Subcutaneous adipose tissue (tissue), 4 donors: ENCODE data around the gene IL1RAPL1. TPM values are rescaled to one million over a fixed set of nuclear protein-coding genes. Genes with fewer than 3 reads are reported as not detected.

ENCODE experiments used
- total RNA-seq, 4 donors: library from RNA; depleted of rRNA; stranded (reverse); fragments of >200 nt; gene quantifications; one replicate each; pipeline ENCODE4 v1.1.0, GENCODE V29; 2016
- TF ChIP-seq, protein P1 (sequence below): fragments of 450-650 bp; IDR thresholded peaks from one replicate; pipeline ENCODE4 v1.5.1; 2016; ENCODE audit warnings: low read depth, mild to moderate bottlenecking, control low read depth, antibody characterized with exemption, moderate library complexity

Gene IL1RAPL1
- total RNA-seq, 4 donors from 2014 or later, result 0.66 TPM; not detected in 3

DNA sequence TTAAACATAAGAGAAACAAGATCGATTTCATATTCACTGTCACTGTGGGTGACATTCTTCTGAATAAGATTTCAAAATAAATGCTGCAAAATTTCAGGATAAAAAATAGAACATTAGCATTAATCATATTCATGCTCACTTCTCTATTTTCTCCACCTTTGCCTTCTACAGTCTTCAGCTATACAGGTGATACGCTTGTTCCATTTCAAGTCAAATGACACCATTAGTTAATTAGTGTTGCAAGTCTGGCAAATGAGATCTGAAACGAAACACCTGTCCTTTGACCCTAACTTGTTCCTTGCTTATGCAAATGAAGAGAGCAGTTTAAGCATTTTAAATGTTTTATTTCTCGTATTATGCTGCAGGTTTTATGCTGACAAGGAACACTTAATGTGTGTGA is 960.6 kb downstream of the IL1RAPL1 start:
- TF ChIP-seq, protein P1, sequence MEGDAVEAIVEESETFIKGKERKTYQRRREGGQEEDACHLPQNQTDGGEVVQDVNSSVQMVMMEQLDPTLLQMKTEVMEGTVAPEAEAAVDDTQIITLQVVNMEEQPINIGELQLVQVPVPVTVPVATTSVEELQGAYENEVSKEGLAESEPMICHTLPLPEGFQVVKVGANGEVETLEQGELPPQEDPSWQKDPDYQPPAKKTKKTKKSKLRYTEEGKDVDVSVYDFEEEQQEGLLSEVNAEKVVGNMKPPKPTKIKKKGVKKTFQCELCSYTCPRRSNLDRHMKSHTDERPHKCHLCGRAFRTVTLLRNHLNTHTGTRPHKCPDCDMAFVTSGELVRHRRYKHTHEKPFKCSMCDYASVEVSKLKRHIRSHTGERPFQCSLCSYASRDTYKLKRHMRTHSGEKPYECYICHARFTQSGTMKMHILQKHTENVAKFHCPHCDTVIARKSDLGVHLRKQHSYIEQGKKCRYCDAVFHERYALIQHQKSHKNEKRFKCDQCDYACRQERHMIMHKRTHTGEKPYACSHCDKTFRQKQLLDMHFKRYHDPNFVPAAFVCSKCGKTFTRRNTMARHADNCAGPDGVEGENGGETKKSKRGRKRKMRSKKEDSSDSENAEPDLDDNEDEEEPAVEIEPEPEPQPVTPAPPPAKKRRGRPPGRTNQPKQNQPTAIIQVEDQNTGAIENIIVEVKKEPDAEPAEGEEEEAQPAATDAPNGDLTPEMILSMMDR, result no peak

DNA sequence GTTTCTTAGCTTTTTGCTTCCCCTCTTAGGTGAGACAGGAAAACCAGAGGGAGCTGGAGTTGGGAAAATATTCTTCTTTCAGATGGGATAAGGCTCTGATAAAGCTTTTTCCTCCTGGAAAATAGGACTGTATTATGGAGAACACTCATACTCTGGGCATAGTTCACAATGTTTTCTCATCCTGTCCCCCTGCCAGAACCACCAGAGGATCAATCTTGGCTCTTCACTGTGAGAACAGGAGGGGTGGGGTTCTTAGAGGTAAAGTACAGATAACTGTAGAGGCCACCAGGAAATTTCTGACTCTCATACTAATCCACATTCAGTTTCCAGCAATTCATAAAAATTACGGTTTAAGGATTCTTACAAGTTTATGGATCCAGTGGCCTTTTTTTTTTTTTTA is 966.3 kb downstream of the IL1RAPL1 start:
- TF ChIP-seq, protein P1, result no peak

DNA sequence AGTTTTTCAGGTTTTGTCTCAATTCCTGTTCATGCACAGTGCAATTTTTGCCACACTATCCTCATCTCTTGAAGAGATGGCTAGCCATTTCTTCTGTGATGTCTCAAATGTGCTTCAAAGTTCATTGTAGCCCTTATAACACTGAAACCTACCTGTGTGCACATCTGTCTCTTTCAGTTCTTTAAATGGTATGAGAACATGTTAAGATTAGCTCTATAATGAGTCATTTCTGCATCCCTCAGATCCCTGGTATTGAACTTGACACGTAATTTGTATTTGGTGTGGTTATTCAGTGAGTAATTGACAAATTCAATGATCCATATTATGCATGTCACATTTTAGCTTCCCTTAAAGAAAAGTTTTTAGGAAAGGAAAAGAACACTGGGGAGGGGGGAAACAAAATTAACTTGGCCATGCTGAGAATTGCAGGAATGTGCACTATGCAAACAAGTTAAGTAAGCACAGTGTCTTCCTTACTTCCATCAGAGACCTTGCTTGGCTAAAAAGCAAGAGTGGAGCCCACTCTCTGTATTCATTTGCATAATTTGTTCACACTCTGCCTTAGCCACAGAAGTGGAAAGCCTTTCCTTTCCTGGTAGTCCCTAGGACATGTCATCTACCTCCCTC is 968.3 kb downstream of the IL1RAPL1 start:
- TF ChIP-seq, protein P1, result no peak

DNA sequence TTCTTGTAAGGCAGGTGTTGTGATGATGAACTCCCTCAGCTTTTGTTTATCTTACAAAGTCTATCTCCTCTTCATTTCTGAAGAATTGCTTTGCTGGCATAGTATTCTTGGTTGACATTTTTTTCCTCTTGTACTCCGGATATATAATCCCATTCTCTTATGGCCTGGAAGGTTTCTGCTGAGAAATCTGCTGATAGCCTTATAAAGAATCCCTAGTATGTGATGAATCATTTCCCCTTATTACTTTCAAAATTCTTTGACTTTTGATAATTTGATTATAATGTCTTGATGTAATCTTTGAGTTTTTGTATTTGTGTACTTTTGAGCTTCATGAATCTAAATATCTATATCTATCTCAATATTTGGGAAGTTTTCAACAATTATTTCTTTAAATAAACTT is 972.8 kb downstream of the IL1RAPL1 start:
- TF ChIP-seq, protein P1, result no peak

DNA sequence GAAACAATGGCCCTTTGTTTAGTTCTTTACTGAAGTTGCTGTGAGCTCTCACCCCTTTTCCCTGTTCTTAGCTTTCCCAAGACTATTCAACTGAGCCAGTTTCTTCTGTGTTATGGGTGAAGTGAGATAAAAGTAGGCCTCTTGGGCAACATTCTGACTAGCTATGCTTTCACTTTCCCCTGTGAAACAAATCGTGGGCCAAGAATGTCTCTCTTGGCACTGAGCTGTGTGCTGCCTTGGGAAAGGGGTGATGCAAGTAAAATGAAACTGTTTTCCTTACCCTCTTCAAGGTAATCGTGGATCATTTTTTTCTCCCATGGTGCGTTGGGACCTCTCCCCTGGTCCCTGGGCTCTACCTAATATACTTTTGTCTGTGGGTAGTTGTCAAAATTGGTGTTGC is 974.2 kb downstream of the IL1RAPL1 start:
- TF ChIP-seq, protein P1, result no peak

DNA sequence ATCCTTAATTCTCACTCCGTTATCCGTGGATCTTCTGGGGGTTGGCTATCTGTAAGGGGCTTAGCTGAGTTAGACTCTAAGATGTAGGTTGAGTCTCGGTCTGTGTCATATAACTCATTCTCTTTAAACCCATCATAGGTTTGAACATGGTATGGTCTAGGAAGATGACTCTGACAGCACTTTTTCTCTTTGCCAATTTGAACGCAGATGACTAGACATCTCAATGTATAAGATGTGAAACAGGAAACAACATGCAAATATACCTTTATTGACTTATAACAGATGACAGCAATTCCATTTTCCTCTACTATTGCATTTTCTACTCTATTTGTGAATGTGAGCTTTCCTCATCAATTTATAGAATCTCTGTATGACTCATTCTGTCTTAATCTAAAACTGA is 993.3 kb downstream of the IL1RAPL1 start:
- TF ChIP-seq, protein P1, result no peak

DNA sequence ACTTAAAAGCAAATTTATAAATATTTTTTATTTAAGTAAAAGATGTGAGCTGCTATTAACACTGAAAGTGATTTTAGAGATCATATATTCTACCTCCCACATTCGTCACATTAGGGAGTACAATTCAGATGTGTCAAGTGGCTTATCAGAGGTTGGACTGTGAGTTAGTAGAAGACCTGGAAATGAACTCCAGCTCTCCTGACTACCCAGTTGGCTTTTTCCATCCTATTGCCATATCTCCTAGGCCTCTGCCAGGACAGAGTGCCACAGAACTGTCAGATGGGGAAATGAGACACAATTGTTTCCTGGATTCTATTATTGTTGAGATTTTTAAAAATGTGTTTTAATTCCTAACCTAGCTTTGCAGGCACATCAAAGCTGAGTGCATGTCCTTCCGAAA is 994.0 kb downstream of the IL1RAPL1 start:
- TF ChIP-seq, protein P1, result no peak
